Choroid plexus epithelial cell (primary cell): ENCODE results near the gene KRTAP1-1.
"Not testable (repeated sequence)": the region's sequence is repeated elsewhere in the genome, so short reads cannot be mapped to it uniquely, and the experiment has no call there.

Experiments used
- DNase-seq: peaks from one replicate; pipeline ENCODE4 v3.0.0-alpha.2; 2010; ENCODE audit warnings: low read depth
- H3K4me3 ChIP-seq: 2 replicates; pipeline ENCODE4 v1.5.1; 2011; ENCODE audit warnings: low read depth, mild to moderate bottlenecking, control low read depth, low read length, moderate library complexity
- TF ChIP-seq, protein P1 (sequence below): conservative IDR thresholded peaks from 2 replicates; pipeline ENCODE4 v1.5.1; 2011; ENCODE audit warnings: low read depth, mild to moderate bottlenecking, control low read depth, inconsistent platforms, low read length, moderate library complexity

The KRTAP1-1 gene

DNA sequence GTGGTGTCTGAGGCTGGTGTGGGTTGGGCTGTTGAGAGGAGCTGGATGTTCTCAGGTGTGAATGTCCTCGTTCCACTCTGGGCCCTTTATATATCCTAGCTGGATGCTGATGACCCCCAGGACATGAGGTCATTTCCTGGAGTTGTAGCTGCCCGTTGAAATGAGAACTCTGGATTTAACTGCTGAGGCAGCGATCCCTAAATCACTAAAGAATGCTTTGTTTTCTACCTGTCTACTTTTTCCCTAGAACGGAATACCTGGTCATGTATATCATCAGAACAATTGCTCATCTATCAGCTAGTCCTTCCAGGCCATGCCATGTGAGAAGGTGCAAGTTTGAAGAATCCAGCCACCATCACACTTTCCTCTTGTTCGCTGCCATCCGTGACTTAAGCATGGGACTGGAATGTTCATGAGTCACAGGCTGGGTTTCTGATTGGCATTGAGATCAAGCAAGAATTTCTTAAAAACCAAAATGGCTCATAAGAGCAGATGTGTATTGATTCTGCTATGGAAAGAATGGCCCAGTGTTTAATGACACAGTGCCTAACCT, 18.9 kb upstream of the KRTAP1-1 start, which contains the start of gene KRTAP2-3:
TSS of gene KRTAP2-3 (minus strand) at position 63 of the 553 bp plus-strand sequence. CDS start 64 bp downstream, outside the sequence.
- DNase-seq, result peak; percentile 84
- TF ChIP-seq, protein P1, sequence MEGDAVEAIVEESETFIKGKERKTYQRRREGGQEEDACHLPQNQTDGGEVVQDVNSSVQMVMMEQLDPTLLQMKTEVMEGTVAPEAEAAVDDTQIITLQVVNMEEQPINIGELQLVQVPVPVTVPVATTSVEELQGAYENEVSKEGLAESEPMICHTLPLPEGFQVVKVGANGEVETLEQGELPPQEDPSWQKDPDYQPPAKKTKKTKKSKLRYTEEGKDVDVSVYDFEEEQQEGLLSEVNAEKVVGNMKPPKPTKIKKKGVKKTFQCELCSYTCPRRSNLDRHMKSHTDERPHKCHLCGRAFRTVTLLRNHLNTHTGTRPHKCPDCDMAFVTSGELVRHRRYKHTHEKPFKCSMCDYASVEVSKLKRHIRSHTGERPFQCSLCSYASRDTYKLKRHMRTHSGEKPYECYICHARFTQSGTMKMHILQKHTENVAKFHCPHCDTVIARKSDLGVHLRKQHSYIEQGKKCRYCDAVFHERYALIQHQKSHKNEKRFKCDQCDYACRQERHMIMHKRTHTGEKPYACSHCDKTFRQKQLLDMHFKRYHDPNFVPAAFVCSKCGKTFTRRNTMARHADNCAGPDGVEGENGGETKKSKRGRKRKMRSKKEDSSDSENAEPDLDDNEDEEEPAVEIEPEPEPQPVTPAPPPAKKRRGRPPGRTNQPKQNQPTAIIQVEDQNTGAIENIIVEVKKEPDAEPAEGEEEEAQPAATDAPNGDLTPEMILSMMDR, result no peak
- H3K4me3 ChIP-seq, result no peak within 1 kb of the TSS

DNA sequence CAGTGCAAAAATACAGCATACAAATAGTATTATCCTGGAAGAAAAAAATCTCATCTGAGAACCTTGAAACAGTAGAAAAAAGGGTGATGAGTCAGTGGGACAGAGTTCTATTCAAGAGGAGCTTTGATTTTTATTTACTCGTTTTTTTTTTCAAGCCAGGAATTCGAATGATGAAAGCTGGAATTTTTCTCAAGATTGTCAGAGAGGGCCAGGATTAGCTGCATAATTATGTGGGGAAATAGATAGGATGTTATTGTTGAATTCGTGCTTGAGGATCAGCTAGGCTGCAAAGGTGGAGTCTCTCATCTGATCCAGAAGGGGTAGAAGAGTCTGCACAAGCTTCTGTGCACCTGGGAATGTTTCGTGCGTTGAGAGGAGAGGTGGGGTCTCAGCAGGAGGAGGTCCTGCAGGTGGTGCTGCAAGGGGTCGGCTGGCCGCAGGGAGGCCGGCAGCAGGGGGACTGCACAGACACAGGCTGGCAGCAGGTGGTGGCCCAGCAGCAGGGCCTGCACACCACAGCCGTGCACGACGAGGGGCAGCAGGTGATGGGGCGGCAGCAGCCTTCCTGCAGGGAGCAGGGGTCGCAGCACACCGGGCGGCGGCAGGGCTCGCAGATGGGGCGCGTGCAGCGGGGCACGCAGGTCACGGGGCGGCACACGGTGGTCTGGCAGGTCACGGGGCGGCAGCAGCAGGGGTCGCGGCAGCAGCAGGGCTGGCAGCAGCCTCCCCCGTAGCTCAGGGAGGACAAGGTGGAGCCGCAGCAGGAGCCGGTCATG, 18.2 kb upstream of the KRTAP1-1 start:
- not testable (repeated sequence) for H3K4me3 ChIP-seq
- DNase-seq, result peak; percentile 81

DNA sequence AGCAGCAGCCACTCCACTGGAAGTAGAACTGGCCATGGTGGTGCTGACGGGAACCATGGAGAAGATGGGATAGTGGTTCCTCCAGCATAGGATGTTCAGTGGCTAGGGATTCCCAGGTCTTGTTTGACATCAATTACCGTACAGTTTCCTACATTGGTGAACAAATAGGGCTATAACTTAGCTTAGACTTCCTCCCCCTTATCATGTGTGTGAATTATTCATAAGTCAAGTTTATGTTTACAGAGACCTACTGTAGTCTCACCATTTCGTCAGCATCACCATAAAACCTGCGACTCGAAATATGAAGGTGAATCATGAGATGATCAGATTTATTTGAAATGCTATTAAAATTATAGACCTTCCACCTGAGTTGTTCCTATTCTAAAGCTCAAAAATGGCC, 17.5 kb upstream of the KRTAP1-1 start:
- no peak overlapping the region for H3K4me3 ChIP-seq
- TF ChIP-seq, protein P1, result no peak
- no peak for DNase-seq

DNA sequence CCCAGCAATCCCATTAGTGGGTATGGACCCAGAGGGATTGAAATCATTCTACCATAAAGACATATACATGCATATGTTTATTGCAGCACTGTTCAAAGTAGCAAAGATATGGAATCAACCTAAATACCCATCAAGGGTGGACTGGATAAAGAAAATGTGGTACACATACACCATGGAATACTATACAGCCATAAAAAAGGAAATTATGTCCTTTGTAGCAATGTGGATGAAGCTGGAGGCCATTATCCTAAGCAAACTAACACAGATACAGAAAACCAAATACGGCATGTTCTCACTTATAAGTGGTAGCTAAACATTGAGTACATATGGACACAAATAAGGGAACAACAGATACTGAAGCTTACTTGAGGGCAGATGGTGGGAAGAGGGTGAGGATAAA, 16.3 kb upstream of the KRTAP1-1 start:
- DNase-seq, result no peak
- TF ChIP-seq, protein P1, result no peak
- H3K4me3 ChIP-seq, result no peak overlapping the region

DNA sequence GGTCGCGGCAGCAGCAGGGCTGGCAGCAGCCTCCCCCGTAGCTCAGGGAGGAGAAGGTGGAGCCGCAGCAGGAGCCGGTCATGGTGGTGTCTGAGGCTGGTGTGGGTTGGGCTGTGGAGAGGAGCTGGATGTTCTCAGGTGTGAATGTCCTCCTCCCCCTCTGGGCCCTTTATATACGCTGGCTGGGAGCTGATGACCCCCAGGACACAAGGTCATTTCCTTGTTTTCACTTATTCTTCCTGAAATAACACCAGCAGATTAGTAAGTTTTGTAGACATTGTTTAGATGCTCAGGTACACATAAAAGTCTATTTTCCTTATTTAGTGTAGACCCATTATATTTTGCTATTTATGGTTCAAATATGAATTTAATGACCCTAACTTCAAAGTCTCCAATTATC, 13.9 kb upstream of the KRTAP1-1 start, which contains the start of gene KRTAP2-2:
TSS of gene KRTAP2-2 (minus strand) at position 101 of the 400 bp plus-strand sequence. CDS start at position 82, 19 bp downstream.
- DNase-seq, result not testable (repeated sequence)

DNA sequence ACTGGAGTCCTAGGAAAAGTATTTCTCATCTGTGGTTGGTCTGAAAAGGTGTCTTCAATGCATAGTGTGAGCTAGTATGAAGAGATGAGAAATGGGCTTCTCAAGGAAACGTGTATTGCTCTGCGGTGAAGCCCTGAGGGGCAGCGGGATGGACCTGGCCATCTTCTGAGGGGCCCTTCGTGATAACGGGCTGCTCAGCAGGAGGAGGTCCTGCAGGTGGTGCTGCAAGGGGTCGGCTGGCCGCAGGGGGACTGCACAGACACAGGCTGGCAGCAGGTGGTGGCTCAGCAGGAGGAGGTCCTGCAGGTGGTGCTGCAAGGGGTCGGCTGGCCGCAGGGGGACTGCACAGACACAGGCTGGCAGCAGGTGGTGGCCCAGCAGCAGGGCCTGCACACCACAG, 13.3 kb upstream of the KRTAP1-1 start:
- H3K4me3 ChIP-seq, DNase-seq: not testable (repeated sequence)

More for the DNA sequence above, 13.9 kb upstream of the KRTAP1-1 start, which contains the start of gene KRTAP2-2:
- H3K4me3 ChIP-seq, result not testable (repeated sequence)

DNA sequence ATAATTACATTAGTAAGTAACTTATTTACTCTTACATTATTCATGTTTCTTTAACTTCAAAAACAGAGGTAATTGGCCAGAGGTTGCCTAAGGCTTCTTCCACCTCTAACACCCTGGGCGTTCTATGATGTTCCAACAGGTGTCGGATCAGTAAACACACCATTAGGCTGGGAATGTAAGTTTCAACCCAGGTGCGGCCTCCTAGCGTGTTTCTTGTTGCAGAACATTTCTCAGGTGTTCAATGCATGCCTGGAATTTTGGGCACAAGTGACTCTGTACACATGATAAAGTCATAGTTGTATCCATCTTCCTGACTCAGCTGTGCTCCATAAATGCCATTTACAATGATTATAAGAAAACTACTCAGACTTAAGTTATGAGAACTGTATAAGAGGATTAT, 12.8 kb upstream of the KRTAP1-1 start:
- no peak for DNase-seq
- TF ChIP-seq, protein P1, result no peak

DNA sequence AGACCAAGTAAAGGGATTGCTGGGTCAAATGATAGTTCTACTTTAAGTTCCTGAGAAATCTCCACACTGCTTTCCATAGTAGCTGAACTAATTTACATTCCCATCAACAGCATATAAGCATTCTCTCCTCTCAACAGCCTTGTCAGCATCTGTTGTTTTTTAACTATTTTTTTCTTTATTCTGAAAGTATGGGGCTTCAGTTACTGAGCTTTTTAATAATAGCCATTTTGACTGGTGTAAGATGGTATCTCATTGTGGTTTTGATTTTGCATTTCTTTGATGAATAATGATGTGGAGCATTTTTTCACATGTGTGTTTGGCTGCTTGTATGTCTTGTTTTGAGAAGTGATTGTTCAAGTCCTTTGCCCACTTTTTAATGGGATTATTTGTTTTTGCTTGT, 11.3 kb upstream of the KRTAP1-1 start:
- TF ChIP-seq, protein P1, result no peak
- no peak overlapping the region for H3K4me3 ChIP-seq
- no peak for DNase-seq

More for the DNA sequence above, 12.8 kb upstream of the KRTAP1-1 start:
- no peak overlapping the region for H3K4me3 ChIP-seq
